Glomerular visceral epithelial cell (primary cell): ENCODE results near the gene WIZ.
A peak's percentile ranks its signal among the peaks of the same experiment; 100 is the strongest.

Source experiments
- DNase-seq: peaks from one replicate; pipeline ENCODE4 v3.0.0-alpha.2; 2016; ENCODE audit errors: extremely low spot score

Gene WIZ

GRCh38 chr19:15443838-15444237 is 5.9 kb downstream of the WIZ start:
- no peak for DNase-seq

- no peak for DNase-seq
Measured at GRCh38 chr19:15443325-15443724, 6.4 kb downstream of the WIZ start.

GRCh38 chr19:15442142-15442920 is 7.4 kb downstream of the WIZ start:
- DNase-seq = no peak

GRCh38 chr19:15441317-15441716 is 8.4 kb downstream of the WIZ start:
- DNase-seq = no peak

- DNase-seq = no peak
Measured at GRCh38 chr19:15439821-15440641, 9.7 kb downstream of the WIZ start.

- no peak for DNase-seq
Measured at GRCh38 chr19:15439078-15439799, 10.5 kb downstream of the WIZ start.

- no peak for DNase-seq
Measured at GRCh38 chr19:15438577-15438976, 11.2 kb downstream of the WIZ start.

- DNase-seq = no peak
Measured at GRCh38 chr19:15438124-15438496, 11.6 kb downstream of the WIZ start.

GRCh38 chr19:15437355-15438123 is 12.2 kb downstream of the WIZ start:
- DNase-seq = no peak

GRCh38 chr19:15436826-15437110 is 13.0 kb downstream of the WIZ start:
- no peak for DNase-seq

GRCh38 chr19:15436012-15436825 is 13.5 kb downstream of the WIZ start:
- DNase-seq = no peak

GRCh38 chr19:15433519-15434069 is 16.2 kb downstream of the WIZ start:
- DNase-seq = no peak

- DNase-seq = peak; percentile 89
Measured at GRCh38 chr19:15432629-15433518, 16.9 kb downstream of the WIZ start.

GRCh38 chr19:15432018-15432494 is 17.7 kb downstream of the WIZ start:
- no peak for DNase-seq

- DNase-seq = no peak
Measured at GRCh38 chr19:15431396-15432017, 18.2 kb downstream of the WIZ start.

GRCh38 chr19:15430526-15431120 is 19.1 kb downstream of the WIZ start:
- no peak for DNase-seq

GRCh38 chr19:15429825-15430467 is 19.8 kb downstream of the WIZ start:
- no peak for DNase-seq
